ENCODE measurements around the gene SACM1L. TPM values are rescaled to one million over a fixed set of nuclear protein-coding genes. Genes with fewer than 3 reads are reported as not detected.

The SACM1L gene
- total and polyA plus RNA-seq, 2 of the 13 experiments (the other 11 are each of a cell fraction or from before 2014, with no cell fraction given), result 15.1 to 27.8 TPM

- TF ChIP-seq HMGXB3 (CRISPR knock-in tag; IDR thresholded peaks at IDR 0.05; ENCODE audit: borderline replicate concordance), result 0 out of 2 replicates have a peak, but pooled peaks have one; percentile 36
Observed at GRCh38 chr3:45751537-45752242, 62.5 kb downstream of the SACM1L start (continued).

- intact Hi-C loops (cut with micrococcal nuclease; ENCODE audit: unreplicated experiment), result no loop called here
Observed at GRCh38 chr3:45753095-45753494, 63.9 kb downstream of the SACM1L start.

More at GRCh38 chr3:45753095-45753494, 63.9 kb downstream of the SACM1L start:
- Histone ChIP-seq H3K4me1 (ENCODE audit: insufficient read depth, low read length) (peaks cover 10% of the 10 kb centered on the region; the same call in 1 of the 2 replicates), H3K9me3 (ENCODE audit: low read length) (no peaks in the 10 kb centered on the region), H3K4me2 (ENCODE audit: low read depth, low read length) (no peak overlapping the region), H3K4me3 (replicated peaks in 1 of 3; ENCODE audit: insufficient read depth in 1 of 3, low read depth in 2 of 3, low read length in 3 of 3) (no peak overlapping the region), H3K36me3 (replicated peaks in 1 of 2; ENCODE audit: control insufficient read depth in 1 of 2, insufficient read depth in 2 of 2, low read length in 2 of 2) (no peaks in the 10 kb centered on the region), H3K9ac (ENCODE audit: insufficient read depth, low read depth, low read length) (no peak overlapping the region), H3K27me3 (ENCODE audit: control insufficient read depth in 1 of 2, insufficient read depth in 2 of 2, low read length in 2 of 2) (peaks cover 0 to 20% of the 10 kb centered on the region in 2 experiments; a peak in 3 of 5 replicates), H3K27ac (ENCODE audit: extremely low read length, insufficient read depth, low read length) (no peak overlapping the region), H4K20me1 (ENCODE audit: insufficient read depth, low read length) (no peaks in the 10 kb centered on the region), H2AFZ (ENCODE audit: low read length) (no peak overlapping the region), H3K79me2 (ENCODE audit: insufficient read depth, low read length) (no peaks in the 10 kb centered on the region)
- no peak for ATAC-seq
- BruUV-seq (replicated peaks), result no TSS peak
- no peak for DNase-seq (ENCODE audit: low spot score)
- TF ChIP-seq ZNF790 (CRISPR knock-in tag; IDR thresholded peaks at IDR 0.05; ENCODE audit: borderline replicate concordance), result no peak
- TF ChIP-seq ZNF251 (CRISPR knock-in tag; IDR thresholded peaks at IDR 0.05), result no peak
- in situ Hi-C loops (cut with HindIII; ENCODE audit: extremely low pct_ligation_motif_present, low pct_unique_long_range_greater_than_20kb), result no loop called here
- CTCF ChIA-PET (ENCODE audit: low intra/inter-chr PET ratio, low total read pairs), result no interaction called here
- POLR2A ChIA-PET, result no interaction called here
- no peak for FAIRE-seq
- 17% methylated on average over 1 of the region's 3 CpGs for WGBS (ENCODE audit: low lambda C conversion rate)
